ENCODE results near the gene RTTN.

Gene RTTN

GRCh38 chr18:69963196-69963595 lies 242.3 kb downstream of the RTTN start:
- DNase-seq: no peak

- no peak for DNase-seq
Observed at GRCh38 chr18:69961718-69962117, 243.8 kb downstream of the RTTN start.

GRCh38 chr18:69958422-69958821 lies 247.1 kb downstream of the RTTN start:
- DNase-seq: no peak

- no peak for DNase-seq
Observed at GRCh38 chr18:69957747-69958146, 247.7 kb downstream of the RTTN start.

- DNase-seq: no peak
Observed at GRCh38 chr18:69956665-69957620, 248.5 kb downstream of the RTTN start.

DNA sequence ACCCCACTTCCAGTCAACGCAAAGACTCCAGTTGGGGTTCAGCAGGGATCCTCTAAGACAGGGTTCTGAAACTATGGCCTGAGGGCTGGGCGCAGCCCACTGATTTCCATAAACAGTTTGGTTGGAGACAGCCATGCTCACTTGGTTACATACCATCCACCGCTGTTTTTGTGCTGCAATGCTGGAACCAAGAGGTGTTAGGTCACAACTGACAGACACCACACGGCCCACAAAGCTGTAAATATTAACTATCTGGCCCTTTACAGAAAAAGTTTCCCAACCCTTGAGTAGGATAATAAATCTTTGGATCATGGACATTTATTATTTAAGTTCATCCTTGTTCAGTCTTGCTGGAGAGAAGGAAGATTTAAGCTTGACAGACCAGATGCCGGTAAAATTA lies 249.4 kb downstream of the RTTN start:
- no peak for DNase-seq

- DNase-seq: no peak
Observed at GRCh38 chr18:69954719-69955480, 250.6 kb downstream of the RTTN start.

DNA sequence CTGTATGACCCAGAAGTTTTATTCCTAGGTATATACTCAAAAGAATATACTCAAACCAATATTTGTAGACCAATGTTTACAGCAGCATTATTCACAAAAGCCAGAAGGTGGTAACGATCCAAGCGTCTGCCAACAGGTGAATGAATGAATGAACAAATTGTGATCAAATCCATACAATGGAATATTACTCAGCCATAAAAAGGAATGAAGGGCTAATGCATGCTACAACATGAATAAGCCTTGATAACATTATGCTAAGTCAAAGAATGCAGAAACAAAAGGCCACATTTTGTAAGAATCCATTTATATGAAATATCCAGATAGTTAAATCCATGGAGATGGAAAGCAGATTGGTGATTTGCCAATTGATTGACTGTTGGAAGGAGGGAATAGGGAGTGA lies 252.3 kb downstream of the RTTN start:
- DNase-seq: no peak

All from midbrain (tissue), 1 donor.